Cardiac muscle cell (in vitro differentiated cells and primary cell): ENCODE data around the gene LRRC31. TPM values are rescaled to one million over a fixed set of nuclear protein-coding genes. Genes with fewer than 3 reads are reported as not detected.

Experiments
- DNase-seq, 2 donors: peaks; one replicate each; pipeline versions ENCODE4 v3.0.0 to v3.0.0-alpha.2; 2010 to 2017; ENCODE audit warnings: low read depth in 1 of 2, low spot score in 1 of 2
- H3K27ac ChIP-seq: fragments of 200-600 bp; sonication (generic); 2 replicates; pipeline ENCODE4 v1.5.1; 2016
- H3K27me3 ChIP-seq: fragments of 200-600 bp; sonication (generic); 2 replicates; pipeline ENCODE4 v1.6.0; 2016; ENCODE audit warnings: control low read depth
- H3K36me3 ChIP-seq: fragments of 200-600 bp; sonication (generic); 2 replicates; pipeline ENCODE4 v1.5.1; 2016; ENCODE audit warnings: control low read depth
- H3K4me1 ChIP-seq: fragments of 200-600 bp; sonication (generic); 2 replicates; pipeline ENCODE4 v1.8.1; 2017; ENCODE audit warnings: low read depth, mild to moderate bottlenecking, mixed run types
- H3K4me3 ChIP-seq: fragments of 200-600 bp; sonication (generic); 2 replicates; pipeline ENCODE4 v1.5.1; 2016; ENCODE audit warnings: mild to moderate bottlenecking
- H3K9me3 ChIP-seq: fragments of 200-600 bp; sonication (generic); 2 replicates; pipeline ENCODE4 v1.5.1; 2017; ENCODE audit warnings: low read depth, mild to moderate bottlenecking, control low read depth
- polyA plus RNA-seq: library from polyadenylated mRNA; unstranded; fragments of >200 nt; fragmentation: Nextera tagmentation; extraction: Ambion mirVana; gene quantifications from 2 replicates; pipeline ENCODE4 v1.2.1, GENCODE V29; 2016
- total RNA-seq: library from RNA; depleted of rRNA; stranded (reverse); fragments of >200 nt; gene quantifications from 2 replicates; pipeline ENCODE4 v1.2.3, GENCODE V29; 2016
- TF ChIP-seq, protein P1 (sequence below): IDR thresholded peaks from 2 replicates; pipeline ENCODE4 v1.5.1; 2012; ENCODE audit warnings: low read depth, mild to moderate bottlenecking, low read length

The LRRC31 gene
- total and polyA plus RNA-seq, 2 experiments from 2014 or later, result not detected

DNA sequence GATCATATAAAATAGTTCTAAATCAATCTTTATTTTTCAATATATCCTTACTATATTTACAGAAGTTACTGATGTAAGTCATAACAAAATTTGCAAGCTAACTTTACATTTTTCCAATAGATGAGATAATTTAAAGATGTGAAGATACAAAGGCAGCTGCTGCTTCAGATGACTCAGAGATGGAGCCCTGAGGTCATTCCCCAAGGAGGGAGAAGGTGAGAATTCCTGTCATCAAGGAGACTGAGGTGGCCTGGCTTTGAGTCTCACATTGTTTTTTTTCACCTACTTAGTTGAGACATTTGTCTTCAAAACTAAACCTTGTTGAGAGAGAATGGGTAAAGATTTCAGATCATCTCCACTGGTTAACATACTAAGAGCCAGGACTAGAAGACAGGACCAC lies 37.7 kb upstream of the LRRC31 start:
- Histone ChIP-seq H3K27ac (no peak overlapping the region), H3K36me3 (no peaks in the 10 kb centered on the region), H3K4me3 (no peak overlapping the region), H3K9me3 (no peaks in the 10 kb centered on the region), H3K4me1 (peaks cover 12% of the 10 kb centered on the region), H3K27me3 (no peaks in the 10 kb centered on the region)
- no peak for DNase-seq
- TF ChIP-seq, protein P1, sequence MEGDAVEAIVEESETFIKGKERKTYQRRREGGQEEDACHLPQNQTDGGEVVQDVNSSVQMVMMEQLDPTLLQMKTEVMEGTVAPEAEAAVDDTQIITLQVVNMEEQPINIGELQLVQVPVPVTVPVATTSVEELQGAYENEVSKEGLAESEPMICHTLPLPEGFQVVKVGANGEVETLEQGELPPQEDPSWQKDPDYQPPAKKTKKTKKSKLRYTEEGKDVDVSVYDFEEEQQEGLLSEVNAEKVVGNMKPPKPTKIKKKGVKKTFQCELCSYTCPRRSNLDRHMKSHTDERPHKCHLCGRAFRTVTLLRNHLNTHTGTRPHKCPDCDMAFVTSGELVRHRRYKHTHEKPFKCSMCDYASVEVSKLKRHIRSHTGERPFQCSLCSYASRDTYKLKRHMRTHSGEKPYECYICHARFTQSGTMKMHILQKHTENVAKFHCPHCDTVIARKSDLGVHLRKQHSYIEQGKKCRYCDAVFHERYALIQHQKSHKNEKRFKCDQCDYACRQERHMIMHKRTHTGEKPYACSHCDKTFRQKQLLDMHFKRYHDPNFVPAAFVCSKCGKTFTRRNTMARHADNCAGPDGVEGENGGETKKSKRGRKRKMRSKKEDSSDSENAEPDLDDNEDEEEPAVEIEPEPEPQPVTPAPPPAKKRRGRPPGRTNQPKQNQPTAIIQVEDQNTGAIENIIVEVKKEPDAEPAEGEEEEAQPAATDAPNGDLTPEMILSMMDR, result no peak

DNA sequence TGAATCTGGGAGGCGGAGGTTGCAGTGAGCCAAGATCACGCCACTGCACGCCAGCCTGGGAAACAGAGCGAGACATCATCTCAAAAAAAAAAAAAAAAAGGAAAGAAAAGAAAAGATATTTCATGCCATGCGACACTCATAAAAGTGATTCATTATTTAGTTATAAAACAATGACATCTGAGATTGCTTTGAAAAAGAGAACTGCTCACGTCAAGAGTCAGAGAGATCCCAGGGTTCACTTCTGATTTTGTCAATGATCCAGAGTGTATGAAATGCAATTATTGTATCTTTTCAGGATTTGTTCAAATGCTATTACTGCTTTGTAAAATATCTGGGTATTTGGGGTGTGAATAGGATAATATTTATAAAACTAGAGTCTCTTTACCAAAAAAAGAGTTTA lies 35.7 kb upstream of the LRRC31 start:
- no peak overlapping the region for H3K4me3 ChIP-seq
- TF ChIP-seq, protein P1, result no peak
- DNase-seq, result no peak
- no peaks in the 10 kb centered on the region for H3K36me3 ChIP-seq
- H3K9me3 ChIP-seq, result no peaks in the 10 kb centered on the region
- H3K27ac ChIP-seq, result no peak overlapping the region
- peaks cover 12% of the 10 kb centered on the region for H3K4me1 ChIP-seq
- H3K27me3 ChIP-seq, result no peaks in the 10 kb centered on the region

DNA sequence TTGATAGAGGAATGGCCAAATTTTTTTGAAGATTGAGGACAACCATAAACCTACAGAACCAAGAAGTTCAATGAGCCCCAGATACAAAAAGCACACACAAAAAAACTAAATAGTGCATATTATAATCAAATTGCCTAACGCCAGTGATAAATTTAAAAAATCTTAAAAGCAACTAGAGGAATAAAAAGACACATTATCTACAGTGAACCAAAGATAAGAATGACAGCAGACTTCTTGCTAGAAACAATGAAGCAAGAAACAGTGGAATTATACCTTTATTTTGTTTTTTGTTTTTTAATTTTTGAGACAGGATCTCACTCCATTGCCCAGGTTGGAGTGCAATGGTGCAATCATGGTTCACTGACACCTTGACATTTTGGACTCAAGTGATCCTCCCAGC lies 31.7 kb upstream of the LRRC31 start:
- TF ChIP-seq, protein P1, result no peak
- no peaks in the 10 kb centered on the region for H3K27me3 ChIP-seq

DNA sequence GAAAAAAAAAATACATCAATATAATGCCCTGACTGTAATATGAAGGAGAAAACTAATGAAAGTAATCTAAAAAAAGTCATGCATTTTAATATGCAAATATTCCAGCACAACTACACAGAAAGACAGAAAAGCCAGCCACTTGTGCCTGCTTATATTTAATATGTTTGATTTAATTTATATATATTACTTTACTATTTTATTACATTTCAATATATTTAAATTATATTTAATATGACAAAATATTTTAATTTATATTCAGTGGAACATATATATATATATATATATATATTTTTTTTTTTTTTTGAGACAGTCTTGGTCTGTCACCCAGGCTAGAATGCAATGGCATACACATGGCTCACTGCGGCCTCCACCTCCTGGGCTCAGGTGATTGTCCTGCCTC lies 27.5 kb upstream of the LRRC31 start:
- H3K4me3 ChIP-seq, result no peak overlapping the region
- no peak overlapping the region for H3K27ac ChIP-seq
- no peaks in the 10 kb centered on the region for H3K4me1 ChIP-seq
- no peaks in the 10 kb centered on the region for H3K9me3 ChIP-seq
- H3K27me3 ChIP-seq, result no peaks in the 10 kb centered on the region
- no peak for DNase-seq
- H3K36me3 ChIP-seq, result no peaks in the 10 kb centered on the region
- TF ChIP-seq, protein P1, result no peak

More for the DNA sequence above, 31.7 kb upstream of the LRRC31 start:
- Histone ChIP-seq H3K4me1 (peaks cover 11% of the 10 kb centered on the region), H3K36me3 (no peaks in the 10 kb centered on the region), H3K27ac (no peak overlapping the region), H3K4me3 (no peak overlapping the region), H3K9me3 (no peaks in the 10 kb centered on the region)
- DNase-seq, result no peak

DNA sequence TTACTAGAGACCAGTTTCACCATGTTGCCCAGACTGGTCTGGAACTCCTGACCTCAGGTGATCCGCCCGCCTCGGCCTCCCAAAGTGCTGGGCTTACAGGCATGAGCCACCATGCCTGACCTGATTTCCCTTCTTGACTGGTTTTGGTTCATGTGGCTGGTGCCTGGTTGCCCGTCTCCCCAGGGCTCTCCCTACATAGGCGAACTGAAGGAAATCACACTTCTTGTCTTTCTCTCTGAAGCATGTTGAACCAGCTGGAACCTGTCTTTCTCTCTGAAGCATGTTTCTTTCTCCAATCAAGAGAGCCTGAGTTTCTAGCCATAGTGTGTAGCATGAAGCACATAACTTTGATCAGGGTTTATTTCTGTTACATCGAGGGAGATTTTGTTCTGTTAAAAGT lies 25.3 kb upstream of the LRRC31 start:
- Histone ChIP-seq H3K4me3 (no peak overlapping the region), H3K36me3 (no peaks in the 10 kb centered on the region), H3K4me1 (no peaks in the 10 kb centered on the region), H3K9me3 (no peaks in the 10 kb centered on the region), H3K27ac (no peak overlapping the region), H3K27me3 (no peaks in the 10 kb centered on the region)
- no peak for DNase-seq
- TF ChIP-seq, protein P1, result no peak

DNA sequence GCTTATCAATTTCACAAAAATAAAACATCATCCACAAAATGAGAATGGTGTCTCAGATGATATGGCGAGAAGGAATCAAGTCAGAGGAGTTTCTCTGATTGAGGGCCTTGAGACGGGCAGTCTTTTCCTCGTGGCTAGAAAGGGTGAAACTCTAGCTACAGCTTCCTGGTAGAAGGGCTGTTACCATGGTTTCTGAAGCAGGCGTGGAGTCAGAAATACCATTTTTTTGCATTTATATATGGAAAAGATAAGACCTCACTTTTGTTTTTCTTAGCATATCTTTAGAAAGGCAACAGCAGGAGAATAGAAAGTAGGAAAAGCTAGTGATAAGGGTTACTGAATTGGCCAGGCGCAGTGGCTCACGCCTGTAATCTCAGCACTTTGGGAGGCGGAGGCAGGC lies 24.4 kb upstream of the LRRC31 start:
- TF ChIP-seq, protein P1, result no peak
- Histone ChIP-seq H3K4me1 (no peaks in the 10 kb centered on the region), H3K36me3 (no peaks in the 10 kb centered on the region), H3K9me3 (no peaks in the 10 kb centered on the region), H3K27me3 (no peaks in the 10 kb centered on the region), H3K4me3 (no peak overlapping the region), H3K27ac (no peak overlapping the region)
- peak in 1 of 2 donors; percentile 43 for DNase-seq
